ENCODE results near the gene GAS7. TPM values are rescaled to one million over a fixed set of nuclear protein-coding genes. Genes with fewer than 3 reads are reported as not detected.

Gene GAS7
- total and polyA plus RNA-seq, 10 of the 15 experiments (the other 5 are each of a cell fraction or from before 2014, with no cell fraction given), result 2.3 to 53.4 (median 24.0) TPM

DNA sequence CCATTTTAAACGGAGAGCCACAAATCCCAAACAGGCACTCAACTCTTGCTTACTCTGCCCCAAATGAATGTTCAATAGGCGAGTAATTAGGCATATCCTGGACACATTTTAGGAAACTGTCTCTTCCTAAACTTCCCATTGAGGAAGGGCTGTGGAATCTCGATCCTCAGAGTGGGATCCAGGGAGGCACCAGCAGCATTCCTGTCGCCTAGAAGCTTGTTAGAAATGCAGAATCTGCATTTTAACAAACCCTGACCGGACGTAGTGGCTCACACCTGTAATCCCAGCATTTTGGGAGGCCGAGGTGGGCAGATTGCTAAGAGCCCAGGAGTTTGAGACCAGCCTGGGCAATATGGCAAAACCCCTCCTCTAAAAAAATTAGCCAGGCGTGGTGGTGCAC is 95.6 kb downstream of the GAS7 start:
- Histone ChIP-seq H3K9me3 (replicated peaks; ENCODE audit: control insufficient read depth, insufficient read depth, low read length) (no peaks in the 10 kb centered on the region; the same call in 2 of the 3 replicates), H2AFZ (ENCODE audit: control insufficient read depth, low read depth, low read length) (no peak overlapping the region), H3K9ac (ENCODE audit: control insufficient read depth, insufficient read depth, low read length) (no peak overlapping the region), H3K4me1 (ENCODE audit: control insufficient read depth, insufficient read depth, low read length) (no peaks in the 10 kb centered on the region), H3K79me2 (ENCODE audit: control insufficient read depth, insufficient read depth, low read length) (no peaks in the 10 kb centered on the region), H3K27me3 (replicated peaks in 1 of 2; ENCODE audit: control insufficient read depth in 2 of 2, insufficient read depth in 2 of 2, low read length in 1 of 2) (no peaks in the 10 kb centered on the region; a peak in 1 of 4 replicates), H3K4me3 (no peak overlapping the region), H3K36me3 (ENCODE audit: control insufficient read depth in 2 of 2, insufficient read depth in 2 of 2, low read length in 1 of 2) (no peaks in the 10 kb centered on the region), H3K4me2 (ENCODE audit: control insufficient read depth, insufficient read depth) (no peak overlapping the region), H4K20me1 (ENCODE audit: control insufficient read depth, insufficient read depth) (no peaks in the 10 kb centered on the region), H3K27ac (ENCODE audit: control insufficient read depth, insufficient read depth) (no peak overlapping the region)
- POLR2A ChIA-PET, result no interaction called here
- intact Hi-C loops (cut with micrococcal nuclease; ENCODE audit: unreplicated experiment) (no loop called here), in situ Hi-C loops (cut with MboI) (no loop called here)
- CTCF ChIA-PET, result no interaction called here
- DNase-seq (ENCODE audit: low read depth, low spot score) (no peak), ATAC-seq (no peak), FAIRE-seq (no peak)
- no TSS peak for BruUV-seq (replicated peaks)
- RAD21 ChIA-PET (ENCODE audit: unreplicated experiment), result no interaction called here
- SMC1A ChIA-PET (ENCODE audit: uncharacterized antibody, unreplicated experiment), result no interaction called here
- WGBS (ENCODE audit: insufficient coverage, insufficient replicate concordance, low lambda C conversion rate, missing lambda C conversion rate), result 29% methylated on average over 8 of the region's 8 CpGs
- TF ChIP-seq SMAD5 (IDR thresholded peaks at IDR 0.05; ENCODE audit: low read depth), result no peak
- no peak for TF ChIP-seq NR2F1 (conservative IDR thresholded peaks at IDR 0.05)
- no peak for TF ChIP-seq SUPT20H (IDR thresholded peaks at IDR 0.05; ENCODE audit: borderline replicate concordance, control insufficient read depth, low read depth, low read length)
- TF ChIP-seq MYB (IDR thresholded peaks at IDR 0.05; ENCODE audit: borderline replicate concordance, low read depth, low read length), result no peak
- TF ChIP-seq, protein P1, sequence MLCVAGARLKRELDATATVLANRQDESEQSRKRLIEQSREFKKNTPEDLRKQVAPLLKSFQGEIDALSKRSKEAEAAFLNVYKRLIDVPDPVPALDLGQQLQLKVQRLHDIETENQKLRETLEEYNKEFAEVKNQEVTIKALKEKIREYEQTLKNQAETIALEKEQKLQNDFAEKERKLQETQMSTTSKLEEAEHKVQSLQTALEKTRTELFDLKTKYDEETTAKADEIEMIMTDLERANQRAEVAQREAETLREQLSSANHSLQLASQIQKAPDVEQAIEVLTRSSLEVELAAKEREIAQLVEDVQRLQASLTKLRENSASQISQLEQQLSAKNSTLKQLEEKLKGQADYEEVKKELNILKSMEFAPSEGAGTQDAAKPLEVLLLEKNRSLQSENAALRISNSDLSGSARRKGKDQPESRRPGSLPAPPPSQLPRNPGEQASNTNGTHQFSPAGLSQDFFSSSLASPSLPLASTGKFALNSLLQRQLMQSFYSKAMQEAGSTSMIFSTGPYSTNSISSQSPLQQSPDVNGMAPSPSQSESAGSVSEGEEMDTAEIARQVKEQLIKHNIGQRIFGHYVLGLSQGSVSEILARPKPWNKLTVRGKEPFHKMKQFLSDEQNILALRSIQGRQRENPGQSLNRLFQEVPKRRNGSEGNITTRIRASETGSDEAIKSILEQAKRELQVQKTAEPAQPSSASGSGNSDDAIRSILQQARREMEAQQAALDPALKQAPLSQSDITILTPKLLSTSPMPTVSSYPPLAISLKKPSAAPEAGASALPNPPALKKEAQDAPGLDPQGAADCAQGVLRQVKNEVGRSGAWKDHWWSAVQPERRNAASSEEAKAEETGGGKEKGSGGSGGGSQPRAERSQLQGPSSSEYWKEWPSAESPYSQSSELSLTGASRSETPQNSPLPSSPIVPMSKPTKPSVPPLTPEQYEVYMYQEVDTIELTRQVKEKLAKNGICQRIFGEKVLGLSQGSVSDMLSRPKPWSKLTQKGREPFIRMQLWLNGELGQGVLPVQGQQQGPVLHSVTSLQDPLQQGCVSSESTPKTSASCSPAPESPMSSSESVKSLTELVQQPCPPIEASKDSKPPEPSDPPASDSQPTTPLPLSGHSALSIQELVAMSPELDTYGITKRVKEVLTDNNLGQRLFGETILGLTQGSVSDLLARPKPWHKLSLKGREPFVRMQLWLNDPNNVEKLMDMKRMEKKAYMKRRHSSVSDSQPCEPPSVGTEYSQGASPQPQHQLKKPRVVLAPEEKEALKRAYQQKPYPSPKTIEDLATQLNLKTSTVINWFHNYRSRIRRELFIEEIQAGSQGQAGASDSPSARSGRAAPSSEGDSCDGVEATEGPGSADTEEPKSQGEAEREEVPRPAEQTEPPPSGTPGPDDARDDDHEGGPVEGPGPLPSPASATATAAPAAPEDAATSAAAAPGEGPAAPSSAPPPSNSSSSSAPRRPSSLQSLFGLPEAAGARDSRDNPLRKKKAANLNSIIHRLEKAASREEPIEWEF (IDR thresholded peaks at IDR 0.05; ENCODE audit: insufficient replicate concordance, low read depth, low read length), result no peak
- TF ChIP-seq, protein P2, sequence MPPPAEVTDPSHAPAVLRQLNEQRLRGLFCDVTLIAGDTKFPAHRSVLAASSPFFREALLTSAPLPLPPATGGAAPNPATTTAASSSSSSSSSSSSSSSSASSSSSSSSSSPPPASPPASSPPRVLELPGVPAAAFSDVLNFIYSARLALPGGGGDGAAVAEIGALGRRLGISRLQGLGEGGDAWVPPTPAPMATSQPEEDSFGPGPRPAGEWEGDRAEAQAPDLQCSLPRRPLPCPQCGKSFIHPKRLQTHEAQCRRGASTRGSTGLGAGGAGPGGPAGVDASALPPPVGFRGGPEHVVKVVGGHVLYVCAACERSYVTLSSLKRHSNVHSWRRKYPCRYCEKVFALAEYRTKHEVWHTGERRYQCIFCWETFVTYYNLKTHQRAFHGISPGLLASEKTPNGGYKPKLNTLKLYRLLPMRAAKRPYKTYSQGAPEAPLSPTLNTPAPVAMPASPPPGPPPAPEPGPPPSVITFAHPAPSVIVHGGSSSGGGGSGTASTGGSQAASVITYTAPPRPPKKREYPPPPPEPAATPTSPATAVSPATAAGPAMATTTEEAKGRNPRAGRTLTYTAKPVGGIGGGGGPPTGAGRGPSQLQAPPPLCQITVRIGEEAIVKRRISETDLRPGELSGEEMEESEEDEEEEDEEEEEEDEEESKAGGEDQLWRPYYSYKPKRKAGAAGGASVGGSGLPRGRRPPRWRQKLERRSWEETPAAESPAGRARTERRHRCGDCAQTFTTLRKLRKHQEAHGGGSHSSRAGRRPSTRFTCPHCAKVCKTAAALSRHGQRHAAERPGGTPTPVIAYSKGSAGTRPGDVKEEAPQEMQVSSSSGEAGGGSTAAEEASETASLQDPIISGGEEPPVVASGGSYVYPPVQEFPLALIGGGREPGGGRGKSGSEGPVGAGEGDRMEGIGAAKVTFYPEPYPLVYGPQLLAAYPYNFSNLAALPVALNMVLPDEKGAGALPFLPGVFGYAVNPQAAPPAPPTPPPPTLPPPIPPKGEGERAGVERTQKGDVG (CRISPR knock-in tag; IDR thresholded peaks at IDR 0.05), result no peak
- no peak for TF ChIP-seq LARP7 (IDR thresholded peaks at IDR 0.05)
- TF ChIP-seq KAT2A (conservative IDR thresholded peaks at IDR 0.05; ENCODE audit: control insufficient read depth, low read depth, low read length), result no peak
- no peak for TF ChIP-seq POLR2A (IDR thresholded peaks at IDR 0.05; ENCODE audit: low read depth, low read length)
